ENCODE results near the gene CBLB.
A peak's percentile ranks its signal among the peaks of the same experiment; 100 is the strongest.

Gene CBLB

GRCh38 chr3:105876780-105877327 lies 8.0 kb upstream of the CBLB start:
- no peak overlapping the region for H3K4me3 ChIP-seq (ENCODE audit: low read depth, low read length)
- DNase-seq (ENCODE audit: low read depth), result peak; percentile 16
- TF ChIP-seq CTCF (IDR thresholded peaks at IDR 0.05; ENCODE audit: insufficient read depth, low read depth, low read length, missing control alignments), result no peak

GRCh38 chr3:105869861-105870755 lies 1.3 kb upstream of the CBLB start:
- DNase-seq (ENCODE audit: low read depth), result no peak
- peak overlapping the region; percentile 100 for H3K4me3 ChIP-seq (ENCODE audit: low read depth, low read length)
- no peak for TF ChIP-seq CTCF (IDR thresholded peaks at IDR 0.05; ENCODE audit: insufficient read depth, low read depth, low read length, missing control alignments)

GRCh38 chr3:105869531-105869833 lies 670 bp upstream of the CBLB start:
- TF ChIP-seq CTCF (IDR thresholded peaks at IDR 0.05; ENCODE audit: insufficient read depth, low read depth, low read length, missing control alignments), result no peak
- DNase-seq (ENCODE audit: low read depth), result no peak

GRCh38 chr3:105868431-105868741 lies 426 bp downstream of the CBLB start:
- peak overlapping the region; percentile 100 for H3K4me3 ChIP-seq (ENCODE audit: low read depth, low read length)
- DNase-seq (ENCODE audit: low read depth), result peak; percentile 43
- no peak for TF ChIP-seq CTCF (IDR thresholded peaks at IDR 0.05; ENCODE audit: insufficient read depth, low read depth, low read length, missing control alignments)

More at GRCh38 chr3:105869531-105869833, 670 bp upstream of the CBLB start:
- peak overlapping the region; percentile 100 for H3K4me3 ChIP-seq (ENCODE audit: low read depth, low read length)

GRCh38 chr3:105867712-105868430 lies 941 bp downstream of the CBLB start:
- TF ChIP-seq CTCF (IDR thresholded peaks at IDR 0.05; ENCODE audit: insufficient read depth, low read depth, low read length, missing control alignments), result no peak
- DNase-seq (ENCODE audit: low read depth), result no peak

GRCh38 chr3:105866656-105867653 lies 1.9 kb downstream of the CBLB start:
- DNase-seq (ENCODE audit: low read depth), result peak; percentile 88
- H3K4me3 ChIP-seq (ENCODE audit: low read depth, low read length), result peak overlapping the region; percentile 100
- no peak for TF ChIP-seq CTCF (IDR thresholded peaks at IDR 0.05; ENCODE audit: insufficient read depth, low read depth, low read length, missing control alignments)

More at GRCh38 chr3:105867712-105868430, 941 bp downstream of the CBLB start:
- H3K4me3 ChIP-seq (ENCODE audit: low read depth, low read length), result peak overlapping the region; percentile 100
